ENCODE measurements around the gene CPNE4.
A peak's percentile ranks its signal among the peaks of the same experiment; 100 is the strongest.

CPNE4 gene

GRCh38 chr3:131723343-131723742, 311.5 kb downstream of the CPNE4 start:
- ATAC-seq (no peak), DNase-seq (no peak)
- Mint-ChIP-seq H3K4me1 (no peaks in the 10 kb centered on the region), H3K27me3 (peaks cover 10% of the 10 kb centered on the region), H3K9me3 (no peaks in the 10 kb centered on the region), H3K4me3 (no peak overlapping the region), H3K27ac (no peak overlapping the region), H3K36me3 (ENCODE audit: low read depth) (no peaks in the 10 kb centered on the region)

DNA sequence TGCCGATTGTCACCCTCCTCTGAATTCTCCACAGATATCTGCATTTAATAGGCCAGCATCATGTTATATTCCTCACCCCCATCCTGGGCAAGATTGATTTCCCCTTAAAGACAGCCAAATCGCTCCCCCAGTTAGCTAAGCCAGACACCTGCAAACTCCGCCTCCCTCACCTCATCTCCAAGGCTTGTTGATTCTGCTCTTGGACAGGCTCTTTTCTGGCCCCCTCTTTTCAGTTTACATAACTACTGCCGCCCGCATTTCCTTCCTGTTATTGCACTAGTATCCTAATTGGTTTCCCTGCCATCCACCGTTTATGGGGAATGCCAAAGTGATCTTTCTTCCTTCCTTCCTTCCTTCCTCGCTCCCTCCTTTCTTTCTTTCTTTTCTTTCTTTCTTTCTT, 317.3 kb downstream of the CPNE4 start:
- Mint-ChIP-seq H3K9me3 (no peaks in the 10 kb centered on the region), H3K36me3 (ENCODE audit: low read depth) (no peaks in the 10 kb centered on the region), H3K4me1 (peaks cover 4% of the 10 kb centered on the region), H3K27ac (no peak overlapping the region), H3K4me3 (no peak overlapping the region), H3K27me3 (peaks cover 4% of the 10 kb centered on the region)
- no peak for DNase-seq
- no peak for ATAC-seq

DNA sequence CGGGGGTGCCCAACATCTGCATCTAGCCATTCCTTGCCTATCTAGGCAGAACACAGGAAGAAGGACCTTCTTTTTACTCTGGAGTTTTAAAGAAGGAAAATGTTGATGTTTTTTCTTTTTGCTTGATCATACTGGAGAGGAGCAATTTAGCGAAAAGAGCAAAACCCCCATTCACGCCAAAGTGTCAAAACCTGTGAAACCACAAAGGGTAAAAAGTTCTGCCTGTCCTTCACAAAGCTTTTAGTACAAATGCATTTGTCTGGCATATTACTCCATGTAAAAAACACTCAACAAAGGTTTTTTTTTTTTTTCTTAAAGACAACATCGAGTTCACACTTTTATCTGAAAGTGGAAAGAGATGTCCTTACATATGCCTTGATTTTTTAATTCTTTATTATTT, 317.9 kb downstream of the CPNE4 start:
- H3K9me3 Mint-ChIP-seq: no peaks in the 10 kb centered on the region
- H3K36me3 Mint-ChIP-seq (ENCODE audit: low read depth): no peaks in the 10 kb centered on the region
- peaks cover 4% of the 10 kb centered on the region for H3K27me3 Mint-ChIP-seq
- ATAC-seq (no peak), DNase-seq (no peak)
- H3K27ac Mint-ChIP-seq: no peak overlapping the region
- H3K4me3 Mint-ChIP-seq: no peak overlapping the region
- H3K4me1 Mint-ChIP-seq: peaks cover 4% of the 10 kb centered on the region

- no peak for ATAC-seq
- DNase-seq: no peak
- Mint-ChIP-seq H3K27ac (no peak overlapping the region), H3K9me3 (no peaks in the 10 kb centered on the region), H3K4me3 (no peak overlapping the region), H3K36me3 (ENCODE audit: low read depth) (no peaks in the 10 kb centered on the region), H3K27me3 (peaks cover 4% of the 10 kb centered on the region), H3K4me1 (peaks cover 4% of the 10 kb centered on the region)
Observed at GRCh38 chr3:131716007-131716406, 318.8 kb downstream of the CPNE4 start.

DNA sequence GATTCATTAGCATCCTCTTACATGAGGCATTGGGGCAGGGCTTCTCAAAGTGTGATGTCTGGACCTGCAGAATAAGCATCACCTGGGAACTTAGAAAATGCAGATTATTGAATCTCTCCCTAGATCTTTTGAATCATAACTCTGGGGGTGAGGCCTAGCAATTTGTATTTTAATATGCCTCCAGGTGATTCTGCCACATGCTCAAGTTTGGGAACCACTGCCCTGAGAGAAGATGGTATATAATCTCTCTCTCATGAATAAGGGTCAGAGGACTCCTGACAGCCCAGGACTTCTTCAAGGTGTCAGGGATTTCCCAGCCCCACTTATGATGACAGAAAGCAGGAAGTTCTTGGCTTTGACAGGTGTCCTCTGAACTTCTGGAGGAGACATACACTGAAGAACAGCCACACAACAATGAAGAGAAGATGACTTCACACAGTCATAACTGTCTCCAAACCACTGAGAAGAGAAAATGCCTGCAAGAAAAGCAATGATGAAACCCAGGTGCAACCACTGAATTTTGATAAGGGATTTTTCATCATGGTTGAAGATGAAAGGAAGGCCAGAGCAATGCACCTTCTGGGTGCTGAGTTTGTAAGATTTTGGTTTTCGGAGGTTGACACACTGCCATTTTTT, 320.1 kb downstream of the CPNE4 start:
- no peaks in the 10 kb centered on the region for H3K36me3 Mint-ChIP-seq (ENCODE audit: low read depth)
- H3K4me3 Mint-ChIP-seq: no peak overlapping the region
- no peak overlapping the region for H3K27ac Mint-ChIP-seq
- ATAC-seq (peak; percentile 53), DNase-seq (no peak)
- H3K4me1 Mint-ChIP-seq: peaks cover 4% of the 10 kb centered on the region
- peaks cover 5% of the 10 kb centered on the region for H3K27me3 Mint-ChIP-seq
- H3K9me3 Mint-ChIP-seq: no peaks in the 10 kb centered on the region

- Mint-ChIP-seq H3K27ac (no peak overlapping the region), H3K4me1 (peaks cover 4% of the 10 kb centered on the region), H3K9me3 (no peaks in the 10 kb centered on the region), H3K4me3 (no peak overlapping the region), H3K36me3 (ENCODE audit: low read depth) (no peaks in the 10 kb centered on the region), H3K27me3 (peaks cover 6% of the 10 kb centered on the region)
- DNase-seq: no peak
- no peak for ATAC-seq
Observed at GRCh38 chr3:131713416-131714123, 321.2 kb downstream of the CPNE4 start.

GRCh38 chr3:131712662-131713061, 322.2 kb downstream of the CPNE4 start:
- ATAC-seq (no peak), DNase-seq (no peak)
- Mint-ChIP-seq H3K36me3 (ENCODE audit: low read depth) (no peaks in the 10 kb centered on the region), H3K4me3 (no peak overlapping the region), H3K4me1 (peaks cover 4% of the 10 kb centered on the region), H3K9me3 (no peaks in the 10 kb centered on the region), H3K27ac (no peak overlapping the region), H3K27me3 (peaks cover 11% of the 10 kb centered on the region)

GRCh38 chr3:131711114-131711768, 323.6 kb downstream of the CPNE4 start:
- ATAC-seq (no peak), DNase-seq (no peak)
- Mint-ChIP-seq H3K4me1 (peaks cover 2% of the 10 kb centered on the region), H3K27me3 (peaks cover 12% of the 10 kb centered on the region), H3K36me3 (ENCODE audit: low read depth) (no peaks in the 10 kb centered on the region), H3K9me3 (no peaks in the 10 kb centered on the region), H3K27ac (no peak overlapping the region), H3K4me3 (no peak overlapping the region)

GRCh38 chr3:131708241-131708640, 326.6 kb downstream of the CPNE4 start:
- Mint-ChIP-seq H3K27ac (no peak overlapping the region), H3K36me3 (ENCODE audit: low read depth) (no peaks in the 10 kb centered on the region), H3K27me3 (peaks cover 14% of the 10 kb centered on the region), H3K4me3 (no peak overlapping the region), H3K9me3 (no peaks in the 10 kb centered on the region), H3K4me1 (no peaks in the 10 kb centered on the region)
- ATAC-seq: no peak
- DNase-seq: no peak

GRCh38 chr3:131705558-131706051, 329.2 kb downstream of the CPNE4 start:
- Mint-ChIP-seq H3K9me3 (peaks cover 6% of the 10 kb centered on the region), H3K36me3 (ENCODE audit: low read depth) (no peaks in the 10 kb centered on the region)

GRCh38 chr3:131705099-131705498, 329.7 kb downstream of the CPNE4 start:
- DNase-seq (no peak), ATAC-seq (no peak)
- peaks cover 7% of the 10 kb centered on the region for H3K9me3 Mint-ChIP-seq
- no peaks in the 10 kb centered on the region for H3K36me3 Mint-ChIP-seq (ENCODE audit: low read depth)
- H3K4me1 Mint-ChIP-seq: no peaks in the 10 kb centered on the region
- no peak overlapping the region for H3K4me3 Mint-ChIP-seq
- peaks cover 16% of the 10 kb centered on the region for H3K27me3 Mint-ChIP-seq
- no peak overlapping the region for H3K27ac Mint-ChIP-seq

More at GRCh38 chr3:131705558-131706051, 329.2 kb downstream of the CPNE4 start:
- Mint-ChIP-seq H3K27ac (no peak overlapping the region), H3K4me1 (no peaks in the 10 kb centered on the region), H3K4me3 (no peak overlapping the region), H3K27me3 (peaks cover 15% of the 10 kb centered on the region)
- DNase-seq (no peak), ATAC-seq (no peak)

GRCh38 chr3:131704098-131704497, 330.7 kb downstream of the CPNE4 start:
- H3K4me3 Mint-ChIP-seq: no peak overlapping the region
- no peaks in the 10 kb centered on the region for H3K4me1 Mint-ChIP-seq
- peaks cover 9% of the 10 kb centered on the region for H3K9me3 Mint-ChIP-seq
- no peaks in the 10 kb centered on the region for H3K36me3 Mint-ChIP-seq (ENCODE audit: low read depth)
- ATAC-seq: no peak
- no peak overlapping the region for H3K27ac Mint-ChIP-seq
- no peak for DNase-seq
- peaks cover 16% of the 10 kb centered on the region for H3K27me3 Mint-ChIP-seq

DNA sequence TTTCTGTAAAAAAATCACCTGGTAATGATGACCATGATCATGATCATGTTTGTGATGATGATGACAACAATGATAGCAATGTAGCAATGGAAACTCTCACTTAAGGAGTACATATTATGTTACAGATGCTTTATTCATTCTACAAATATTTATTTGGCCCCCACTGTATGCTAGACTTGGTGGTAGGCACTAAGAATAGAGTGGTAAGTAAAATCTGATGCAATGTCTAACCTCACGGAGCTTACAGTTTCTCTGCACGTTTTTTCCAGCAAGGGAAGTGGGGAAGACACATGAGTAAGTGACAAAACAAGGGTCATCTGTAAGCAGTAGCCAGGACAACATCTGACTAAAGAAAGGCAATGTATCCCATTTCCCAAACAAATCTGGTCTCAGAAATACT, 332.7 kb downstream of the CPNE4 start:
- Mint-ChIP-seq H3K36me3 (ENCODE audit: low read depth) (no peaks in the 10 kb centered on the region), H3K27ac (no peak overlapping the region), H3K27me3 (peaks cover 10% of the 10 kb centered on the region), H3K4me1 (no peaks in the 10 kb centered on the region), H3K9me3 (peaks cover 9% of the 10 kb centered on the region), H3K4me3 (no peak overlapping the region)
- ATAC-seq (no peak), DNase-seq (no peak)

- H3K4me1 Mint-ChIP-seq: no peaks in the 10 kb centered on the region
- no peak overlapping the region for H3K27ac Mint-ChIP-seq
- no peak for ATAC-seq
- no peaks in the 10 kb centered on the region for H3K36me3 Mint-ChIP-seq (ENCODE audit: low read depth)
- H3K4me3 Mint-ChIP-seq: no peak overlapping the region
- no peak for DNase-seq
- H3K9me3 Mint-ChIP-seq: peaks cover 9% of the 10 kb centered on the region
- peaks cover 10% of the 10 kb centered on the region for H3K27me3 Mint-ChIP-seq
Observed at GRCh38 chr3:131701153-131701770, 333.6 kb downstream of the CPNE4 start.

GRCh38 chr3:131699001-131699400, 335.8 kb downstream of the CPNE4 start:
- no peaks in the 10 kb centered on the region for H3K4me1 Mint-ChIP-seq
- peaks cover 7% of the 10 kb centered on the region for H3K27me3 Mint-ChIP-seq
- H3K4me3 Mint-ChIP-seq: no peak overlapping the region
- H3K27ac Mint-ChIP-seq: no peak overlapping the region
- no peak for ATAC-seq
- DNase-seq: no peak
- no peaks in the 10 kb centered on the region for H3K36me3 Mint-ChIP-seq (ENCODE audit: low read depth)
- H3K9me3 Mint-ChIP-seq: peaks cover 9% of the 10 kb centered on the region
